HG03354 (cell line): ENCODE data around the gene ADAMTS1.

Experiments
- ATAC-seq: cut with Tn5 transposase; IDR thresholded peaks from one replicate; pipeline ENCODE4 v1.9.1; 2021; ENCODE audit warnings: mild to moderate bottlenecking; ENCODE audit not compliant: unreplicated experiment, poor library complexity, severe bottlenecking

ADAMTS1 gene

GRCh38 chr21:26795412-26795805 lies 49.8 kb downstream of the ADAMTS1 start:
- no peak for ATAC-seq

DNA sequence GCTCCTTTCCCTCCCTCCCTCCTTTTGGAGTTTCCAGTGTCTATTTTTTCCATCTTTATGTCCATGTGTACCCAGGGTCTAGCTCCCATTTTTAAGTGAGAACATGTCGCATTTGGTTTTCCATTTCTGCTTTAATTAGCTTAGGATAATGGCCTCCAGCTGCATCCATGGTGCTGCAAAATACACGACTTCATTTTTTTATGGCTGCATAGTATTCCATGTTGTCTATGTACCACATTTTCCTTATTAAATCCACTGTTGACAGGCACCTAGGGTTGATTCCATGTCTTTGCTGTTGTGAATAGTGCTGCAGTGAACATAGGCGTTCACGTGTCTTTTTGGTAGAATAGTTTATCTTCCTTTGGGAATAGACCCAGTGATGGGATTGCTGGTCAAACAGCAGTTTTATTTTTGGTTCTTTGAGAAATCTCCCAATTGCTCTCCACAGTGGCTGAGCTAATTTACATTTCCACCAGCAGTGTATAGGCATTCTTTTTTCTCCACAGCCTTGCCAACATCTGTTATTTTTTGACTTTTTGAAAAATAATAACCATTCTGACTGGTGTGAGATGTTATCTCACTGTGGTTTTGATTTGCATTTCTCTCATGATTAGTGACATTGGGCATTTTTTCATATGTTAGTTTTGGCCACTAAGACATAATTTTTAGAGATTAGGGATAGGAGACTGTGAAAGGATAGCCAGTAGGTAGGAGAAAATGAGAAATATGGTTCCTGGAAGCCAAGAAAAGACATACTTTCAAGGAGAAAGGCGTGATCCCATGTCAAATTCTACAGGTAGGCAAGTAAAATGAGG lies 50.4 kb downstream of the ADAMTS1 start:
- ATAC-seq = no peak

DNA sequence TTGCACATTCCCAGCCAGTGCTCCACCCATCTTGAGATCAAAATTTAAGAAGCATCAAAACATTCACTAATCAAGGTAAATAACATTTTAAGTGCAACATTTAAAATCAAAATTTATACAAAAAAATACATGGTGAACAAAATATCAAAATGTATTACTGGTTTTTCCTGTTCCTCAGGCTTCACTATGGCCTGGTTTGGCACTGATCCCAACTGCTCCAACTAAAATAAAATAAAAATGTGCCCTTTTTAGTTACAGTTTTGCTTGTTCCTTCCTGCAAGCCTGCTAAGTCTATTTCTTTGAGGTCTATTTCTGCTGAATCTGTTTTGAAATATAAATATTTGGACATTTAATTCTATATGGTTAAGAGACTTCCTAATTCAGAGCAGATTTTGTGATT lies 54.9 kb downstream of the ADAMTS1 start:
- ATAC-seq = no peak

DNA sequence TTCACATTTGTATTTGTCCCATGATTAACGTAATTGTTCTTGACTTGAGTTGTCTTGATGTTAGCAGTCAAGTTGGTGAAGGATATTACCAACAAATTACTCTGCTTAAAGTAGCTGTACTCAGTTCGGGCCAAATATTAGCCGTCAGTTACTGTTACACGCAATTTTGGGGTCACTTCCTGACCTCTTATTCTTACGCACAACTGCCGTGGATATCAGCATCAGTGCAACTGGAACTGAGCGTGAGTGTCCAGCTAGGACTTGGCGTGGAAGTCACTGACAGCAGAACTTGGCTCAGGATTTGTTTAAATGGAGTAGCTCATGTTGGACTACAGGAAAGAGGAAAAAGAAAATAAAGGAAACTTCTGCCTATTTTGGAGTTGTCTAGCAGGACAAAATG lies 56.4 kb downstream of the ADAMTS1 start:
- ATAC-seq = no peak
